ENCODE data around the gene TCEANC2.

TCEANC2 gene

DNA sequence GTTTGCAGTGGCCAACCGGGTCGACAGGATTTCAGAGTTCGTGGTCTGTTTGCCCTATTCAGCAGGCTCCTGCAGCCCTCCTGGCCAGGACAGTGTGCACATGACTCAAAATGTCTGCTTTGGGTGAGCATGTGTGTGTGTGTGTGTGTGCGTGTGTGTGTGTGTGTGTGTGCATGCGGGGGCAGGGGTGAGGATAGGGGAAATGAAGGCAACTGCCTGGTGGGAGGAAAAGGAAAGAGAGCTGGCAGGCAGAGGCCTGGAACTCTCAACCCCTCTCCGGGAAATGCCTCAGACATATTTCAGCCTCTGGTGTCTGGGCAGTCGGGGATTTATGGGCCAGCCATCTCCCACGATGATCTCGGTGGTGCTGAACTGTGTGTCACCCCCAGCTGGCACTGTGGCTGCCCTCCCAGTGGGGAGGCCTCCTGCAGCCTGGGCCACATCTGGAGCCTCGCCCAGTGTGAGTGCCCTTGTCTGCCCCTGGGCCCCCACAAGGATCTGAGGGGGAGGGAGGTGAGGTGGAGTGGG lies 84.2 kb downstream of the TCEANC2 start:
- DNase-seq = no peak

DNA sequence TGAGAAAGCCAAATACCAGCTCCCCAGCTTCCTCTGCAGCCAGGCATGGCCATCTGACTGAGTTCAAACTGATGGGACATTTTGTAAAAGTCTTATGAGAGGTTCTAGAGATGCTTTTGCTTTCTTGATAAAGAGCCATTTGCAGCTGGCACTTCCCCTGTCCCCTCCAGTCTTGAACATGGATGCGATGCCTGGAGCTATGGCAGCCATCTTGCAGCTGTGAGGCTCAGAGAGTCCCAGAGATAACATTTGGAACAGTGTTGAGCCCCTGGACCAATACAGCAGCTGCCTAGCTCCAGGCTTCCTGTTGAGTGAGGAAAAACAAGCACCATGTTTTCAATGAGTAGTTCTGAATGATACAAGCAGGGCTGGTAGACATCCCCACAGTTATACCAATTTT lies 85.6 kb downstream of the TCEANC2 start:
- no peak for DNase-seq

DNA sequence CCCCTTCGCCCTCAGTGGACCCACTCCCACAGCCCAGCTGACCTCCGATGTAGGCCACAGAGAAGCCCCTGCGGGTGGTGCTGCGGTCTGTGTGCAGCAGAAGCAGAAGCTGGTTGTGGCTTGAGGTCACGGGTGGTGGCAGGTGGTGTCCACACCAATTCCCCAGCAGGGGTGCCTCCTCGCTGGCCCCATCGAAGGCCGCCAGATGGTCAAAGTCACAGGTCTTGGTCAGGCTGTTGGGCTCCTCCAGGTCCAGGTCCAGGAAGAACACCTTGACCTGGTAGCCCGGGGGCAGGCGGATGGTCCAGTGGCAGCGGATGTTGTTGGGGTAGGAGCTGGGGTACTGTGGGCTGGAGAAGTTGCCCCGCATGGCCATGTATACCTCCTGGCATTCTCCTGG lies 86.3 kb downstream of the TCEANC2 start:
- DNase-seq = no peak

DNA sequence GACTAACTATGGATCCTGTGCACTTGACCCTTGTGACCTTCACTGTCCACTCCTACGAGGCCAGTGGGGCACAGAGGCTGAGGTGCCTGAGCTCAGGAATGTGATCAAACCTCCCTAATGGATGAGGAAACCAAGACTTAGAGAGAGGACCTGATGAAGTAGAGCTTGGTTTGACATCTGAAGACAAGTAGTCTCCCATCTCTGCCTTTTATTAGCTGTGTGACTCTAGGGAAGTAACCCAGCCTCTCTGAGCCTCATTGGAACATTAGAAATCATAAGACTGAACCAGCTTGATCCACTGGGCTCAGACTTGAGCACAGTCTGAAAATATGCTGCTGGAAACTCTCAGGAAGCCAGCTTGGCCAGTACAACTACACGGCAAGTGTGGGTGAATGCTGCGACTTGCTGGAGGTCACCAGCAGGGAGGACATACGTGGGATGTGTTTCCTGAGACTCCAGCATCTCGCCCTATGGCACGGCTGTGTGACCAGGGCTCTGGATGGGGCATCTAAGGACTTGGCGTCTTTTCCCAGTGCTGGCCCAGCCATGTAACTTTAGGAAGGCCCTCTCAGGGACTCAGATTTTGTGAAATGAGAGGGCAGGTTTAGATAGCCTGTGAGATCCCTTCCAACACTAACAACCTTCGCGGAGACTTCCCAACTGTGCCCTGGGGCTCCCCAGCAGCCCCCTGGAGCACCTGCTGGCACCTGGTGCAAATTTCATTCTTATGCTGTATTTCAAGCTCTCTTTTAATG lies 88.9 kb downstream of the TCEANC2 start:
- DNase-seq = no peak

DNA sequence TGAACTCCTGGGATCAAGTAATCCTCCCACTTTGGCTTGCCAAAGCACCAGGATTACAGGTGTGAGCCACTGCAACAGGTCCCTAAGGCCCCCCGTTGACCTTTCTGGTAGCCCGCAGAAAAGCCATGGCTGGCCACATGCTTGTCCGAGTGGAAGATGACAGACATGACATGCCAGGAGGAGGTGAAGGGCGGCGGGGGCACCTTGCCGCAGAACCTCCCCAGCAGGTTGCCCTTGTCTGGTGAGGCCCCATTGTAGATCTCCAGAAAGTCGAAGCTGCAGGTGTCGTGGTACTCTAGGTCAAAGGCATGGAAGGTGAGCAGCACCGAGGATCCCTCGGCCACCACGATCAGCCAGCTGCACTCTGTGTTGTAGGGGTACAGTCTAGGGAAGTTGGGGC lies 91.0 kb downstream of the TCEANC2 start:
- no peak for DNase-seq

DNA sequence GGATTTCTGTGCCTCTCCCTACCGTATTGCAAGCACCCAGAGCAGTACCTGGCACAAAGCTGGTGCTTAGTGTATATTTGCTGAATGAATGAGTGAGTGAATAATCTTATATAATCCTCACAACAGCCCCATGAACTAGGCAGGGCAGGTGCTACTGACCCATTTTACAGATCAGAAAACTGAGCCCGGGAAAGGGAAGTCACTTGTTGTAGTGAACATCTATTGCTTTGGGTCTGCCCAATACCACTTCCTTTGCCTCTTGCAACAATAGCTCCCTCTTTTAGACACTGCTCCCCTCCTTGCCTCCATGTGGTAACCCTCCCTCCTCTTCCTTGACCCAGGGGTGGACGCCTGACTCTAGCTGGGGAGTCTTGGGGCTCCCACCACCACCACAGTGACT lies 96.3 kb downstream of the TCEANC2 start:
- DNase-seq = no peak

DNA sequence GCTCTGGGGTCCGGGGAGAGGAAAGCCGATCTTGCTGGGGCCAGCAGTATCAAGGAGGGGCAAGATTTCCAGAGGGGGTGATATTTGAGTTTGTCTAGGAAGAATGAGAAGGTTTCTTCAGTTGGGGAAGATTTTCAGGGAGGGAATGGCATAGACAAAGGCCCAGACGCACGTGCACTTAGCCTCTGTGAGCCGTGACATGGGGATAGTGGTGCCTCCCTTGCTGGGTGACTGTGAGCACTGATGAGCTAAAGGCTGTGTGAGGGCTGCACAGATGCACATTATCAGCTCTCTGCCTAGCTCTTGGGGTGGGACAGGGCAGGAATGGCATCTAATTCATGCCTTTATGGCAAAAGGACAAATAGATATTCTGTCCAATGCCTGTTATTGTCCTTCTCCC lies 97.6 kb downstream of the TCEANC2 start:
- DNase-seq = no peak

DNA sequence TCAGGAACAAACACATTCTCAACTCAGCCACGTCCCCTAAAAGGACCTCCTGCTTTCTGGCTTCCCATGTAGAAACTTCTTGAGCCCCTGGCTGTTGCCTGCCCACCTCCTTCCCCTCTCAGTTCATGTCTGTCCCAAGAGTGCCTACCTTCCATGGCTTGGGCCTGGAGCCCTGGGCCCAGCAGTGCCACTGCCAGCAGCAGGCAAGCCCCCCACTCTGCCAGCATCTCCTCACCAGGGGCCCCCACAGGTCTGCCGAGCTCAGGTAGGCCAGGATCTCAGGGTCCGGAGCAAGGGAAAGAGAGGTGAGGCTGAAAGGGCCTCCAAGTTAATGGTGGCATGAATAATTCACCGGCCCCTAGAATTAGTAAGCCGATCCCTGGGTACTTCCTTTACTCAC lies 99.3 kb downstream of the TCEANC2 start, which contains the start of gene CDCP2:
Gene CDCP2, minus strand, starts transcription at position 305 of the 400 bp plus-strand sequence. Its CDS starts 78 bp downstream, at position 227.
- DNase-seq = no peak

DNA sequence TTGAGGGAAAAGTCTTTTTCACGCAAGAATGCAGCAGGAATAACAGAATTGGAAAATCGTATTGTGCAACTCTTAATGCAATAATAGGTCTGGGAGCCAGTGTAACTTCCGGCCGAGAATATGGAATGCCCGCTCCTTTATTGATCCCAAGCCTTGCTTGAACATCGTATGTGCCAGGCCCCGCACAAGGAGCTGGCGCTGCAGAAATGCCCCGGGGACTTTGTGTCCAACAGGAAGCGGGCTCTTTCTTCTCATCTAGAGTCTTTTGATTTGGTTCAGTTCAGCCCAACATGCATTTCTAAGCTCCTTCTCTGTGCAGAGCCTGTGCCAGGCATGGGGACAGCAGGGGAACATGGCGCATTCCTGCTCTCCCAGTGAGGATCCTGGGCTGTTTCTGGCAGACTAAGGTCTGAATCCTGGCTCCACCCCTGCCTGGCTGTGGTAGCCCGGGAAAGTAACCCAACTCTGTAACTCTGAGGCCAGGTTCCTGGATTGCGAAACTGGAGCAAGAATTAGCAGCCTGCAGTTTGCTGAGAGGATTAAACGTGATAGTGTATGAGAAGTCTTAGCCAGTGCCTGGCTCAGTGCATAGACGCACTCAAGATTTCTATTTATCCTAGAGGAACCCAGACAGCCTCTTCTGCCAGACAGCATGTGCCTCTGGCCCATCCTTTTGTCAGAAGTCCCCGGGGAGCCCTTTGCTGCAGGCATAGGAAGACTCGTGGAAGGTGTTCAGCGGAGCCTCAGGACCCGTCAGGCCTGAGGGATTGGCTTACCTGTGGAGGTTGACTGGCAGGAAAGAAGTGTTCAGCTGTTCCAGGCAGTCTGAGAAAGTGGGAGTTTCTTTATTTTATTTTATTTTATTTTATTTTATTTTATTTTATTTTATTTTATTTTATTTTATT lies 100.4 kb downstream of the TCEANC2 start:
- DNase-seq = no peak

Data from activated CD8-positive, alpha-beta memory T cell treated with anti-CD3 and anti-CD28 coated beads for 24 hours (primary cell).